Stimulated activated CD8-positive, alpha-beta memory T cell treated with anti-CD3 and anti-CD28 coated beads, Interleukin-7, amount 100 ng/mL, for 24 hours (primary cell): ENCODE results near the gene FBXO41.

Source experiments
- DNase-seq: peaks from one replicate; pipeline ENCODE4 v3.0.0-alpha.2; 2020; ENCODE audit warnings: low read depth

Gene FBXO41

GRCh38 chr2:73244580-73244979, 39.7 kb downstream of the FBXO41 start:
- no peak for DNase-seq

- no peak for DNase-seq
Measured at GRCh38 chr2:73243884-73244570, 40.3 kb downstream of the FBXO41 start.

DNA sequence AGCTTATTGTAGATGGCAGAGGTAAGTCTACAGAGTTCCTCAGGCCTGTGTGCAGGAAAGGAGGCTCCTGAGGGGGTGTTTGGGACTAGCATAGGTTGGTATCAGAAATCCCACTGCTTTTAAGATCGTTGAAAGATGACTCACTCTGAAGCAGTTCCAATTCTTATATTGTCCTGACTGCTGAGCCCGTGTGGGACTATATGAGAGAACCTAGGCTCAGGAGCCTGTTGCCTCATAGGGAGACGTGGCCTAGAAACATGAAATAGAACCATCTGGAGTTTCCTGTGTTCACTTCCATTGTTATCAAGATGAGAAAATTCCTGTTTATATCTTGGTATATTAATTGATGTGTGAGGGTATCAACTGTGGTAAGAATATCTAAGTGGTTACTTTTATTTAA, 44.5 kb downstream of the FBXO41 start:
- DNase-seq: no peak

GRCh38 chr2:73238976-73239375, 45.3 kb downstream of the FBXO41 start:
- DNase-seq: no peak

- DNase-seq: no peak
Measured at GRCh38 chr2:73238149-73238548, 46.1 kb downstream of the FBXO41 start.

GRCh38 chr2:73237168-73237567, 47.1 kb downstream of the FBXO41 start:
- no peak for DNase-seq

GRCh38 chr2:73235315-73236028, 48.8 kb downstream of the FBXO41 start:
- no peak for DNase-seq

- DNase-seq: peak; percentile 73
Measured at GRCh38 chr2:73233932-73234832, 50.1 kb downstream of the FBXO41 start, which contains the start of gene CCT7. Gene CCT7, plus strand, starts transcription at chr2:73234308. Its CDS starts 71 bp downstream, at chr2:73234379.

DNA sequence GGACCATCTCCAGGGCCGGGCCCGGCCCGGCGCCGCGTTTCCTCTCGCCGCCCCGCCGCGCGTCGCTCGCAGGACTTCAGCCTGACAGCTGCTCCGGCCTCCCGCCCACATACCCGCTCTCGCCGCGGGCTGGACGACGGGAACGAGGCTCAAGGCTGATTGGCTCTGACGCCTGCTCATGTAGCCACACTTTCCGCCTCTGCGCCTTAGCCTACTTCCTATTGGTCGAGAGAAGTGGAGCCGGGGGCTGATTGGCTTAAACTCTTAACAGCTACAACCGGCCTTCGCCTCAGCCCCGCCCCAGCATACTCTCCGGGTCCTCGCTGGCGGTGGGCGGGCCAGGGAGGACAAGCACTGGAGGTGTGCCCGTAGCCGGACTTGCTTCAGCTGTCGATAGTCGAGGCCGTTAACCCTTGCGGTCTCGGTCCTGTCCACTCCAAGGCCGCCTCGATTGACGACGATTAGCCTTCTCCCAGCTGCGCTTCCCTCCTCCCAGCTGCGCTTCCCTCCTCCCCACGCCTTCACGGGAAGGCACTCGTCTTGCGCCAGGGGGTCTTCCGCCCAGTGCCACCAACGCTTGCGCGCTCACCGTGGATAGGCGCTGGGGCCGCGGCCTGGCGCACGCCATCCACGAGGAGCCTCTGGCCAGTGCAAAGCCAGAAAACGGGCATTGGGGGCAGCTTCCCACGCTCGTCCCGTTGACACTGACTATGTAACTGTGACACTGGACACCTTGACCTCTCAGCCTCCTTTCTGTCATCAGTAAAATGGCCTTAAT, 50.9 kb downstream of the FBXO41 start, which contains the start of gene PRADC1:
PRADC1 (minus strand) TSS at position 86 of the 778 bp plus-strand sequence; CDS start at position 7, 79 bp downstream.
- DNase-seq: peak; percentile 82

GRCh38 chr2:73232403-73233153, 51.7 kb downstream of the FBXO41 start:
- DNase-seq: no peak

DNA sequence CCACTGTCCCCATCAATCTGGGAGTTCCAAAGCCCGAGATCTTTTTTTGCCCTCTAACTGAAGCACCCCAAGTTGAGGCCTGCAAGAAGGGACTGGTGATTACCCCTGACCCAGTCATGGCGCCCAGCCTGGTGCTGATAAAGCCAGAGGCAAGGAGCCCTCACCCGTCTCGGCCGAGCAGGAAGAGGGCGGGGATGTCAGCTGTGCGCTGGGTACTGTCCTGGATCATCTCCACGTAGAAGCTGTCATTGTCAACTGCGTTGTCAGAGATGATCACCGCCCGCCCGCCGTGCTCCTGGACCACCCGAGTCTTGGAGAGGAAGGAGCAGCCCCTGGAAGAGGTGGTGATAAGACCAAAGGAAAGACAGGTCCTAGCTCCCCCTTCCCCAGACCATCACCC, 55.6 kb downstream of the FBXO41 start:
- no peak for DNase-seq

GRCh38 chr2:73227086-73227485, 57.2 kb downstream of the FBXO41 start:
- no peak for DNase-seq

DNA sequence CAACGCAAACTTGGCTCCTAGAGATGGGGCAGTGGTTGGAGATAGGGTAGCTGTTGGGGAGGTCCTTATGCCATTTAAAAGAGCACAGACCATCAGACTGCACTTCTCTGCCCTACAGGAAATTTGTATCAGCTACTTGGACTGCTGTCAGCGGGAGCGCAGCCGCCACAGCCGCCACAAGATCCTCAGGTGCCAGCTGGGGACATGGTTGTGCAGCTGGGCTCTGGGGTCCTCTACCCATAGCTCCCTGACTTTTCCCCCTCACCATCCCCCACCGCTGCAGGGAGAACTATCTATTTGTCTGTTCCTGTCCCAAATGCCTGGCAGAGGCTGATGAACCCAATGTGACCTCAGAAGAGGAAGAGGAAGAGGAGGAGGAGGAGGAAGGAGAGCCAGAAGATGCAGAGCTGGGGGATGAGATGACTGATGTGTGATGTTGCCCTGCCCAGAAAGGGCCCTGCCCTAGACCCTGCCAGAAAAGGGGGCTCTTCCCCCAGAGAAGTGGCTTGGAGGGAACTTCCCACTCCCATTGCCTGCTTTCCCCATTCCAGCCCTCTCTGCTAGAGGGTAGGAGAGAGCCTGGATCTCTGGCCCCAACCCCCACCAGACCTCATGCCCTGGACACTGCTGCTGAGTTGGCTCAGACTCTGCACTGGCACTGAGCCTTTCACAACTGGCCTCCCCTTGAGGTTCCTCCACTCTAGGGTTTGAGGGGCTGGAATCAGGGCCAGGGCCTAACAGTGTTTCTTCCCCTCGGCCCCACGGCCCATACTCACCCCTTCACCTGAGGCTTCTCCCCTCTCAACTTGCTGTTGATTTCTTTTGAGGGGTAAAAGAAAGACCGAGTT, 58.5 kb downstream of the FBXO41 start:
- DNase-seq: no peak

DNA sequence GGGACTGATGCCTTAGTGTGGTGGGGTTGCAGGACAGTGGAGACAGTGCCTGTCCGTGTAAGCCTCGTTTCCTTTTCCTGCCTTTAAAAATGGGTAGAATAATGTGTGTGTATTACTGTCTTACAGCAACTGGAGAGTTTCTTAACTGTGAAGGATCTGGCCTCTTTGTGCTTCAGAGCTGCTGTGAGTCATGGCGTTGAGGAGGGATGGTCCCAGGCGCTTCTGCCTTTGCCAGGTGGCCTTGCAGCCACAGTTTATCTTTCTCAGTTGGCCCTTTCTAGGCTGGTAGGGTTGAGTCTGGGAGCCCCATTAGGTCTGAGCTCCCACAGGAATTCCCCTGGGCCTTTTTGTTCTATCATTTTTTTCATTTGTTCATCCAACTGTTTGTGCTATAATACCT, 60.5 kb downstream of the FBXO41 start:
- no peak for DNase-seq

- no peak for DNase-seq
Measured at GRCh38 chr2:73218298-73218697, 66.0 kb downstream of the FBXO41 start.

DNA sequence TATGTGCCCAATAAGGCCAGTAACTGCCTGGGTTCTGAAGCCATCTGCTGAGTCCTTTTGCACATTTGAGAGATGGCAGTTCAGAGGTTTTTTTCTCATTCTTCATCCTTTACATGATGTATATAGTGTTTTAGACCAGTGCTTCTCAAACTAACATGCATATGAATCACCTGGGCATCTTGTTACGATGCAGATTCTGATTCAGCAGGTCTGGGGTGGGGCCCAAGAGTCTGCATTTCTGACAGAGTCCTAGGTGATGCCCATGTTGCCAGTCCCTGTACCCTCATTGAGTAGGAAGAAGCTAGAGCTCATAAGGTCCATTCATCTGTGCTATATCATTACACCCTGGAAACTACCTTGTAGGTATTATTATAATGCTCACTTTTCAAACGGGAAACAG, 66.5 kb downstream of the FBXO41 start:
- DNase-seq: no peak

GRCh38 chr2:73217160-73217559, 67.1 kb downstream of the FBXO41 start:
- no peak for DNase-seq

DNA sequence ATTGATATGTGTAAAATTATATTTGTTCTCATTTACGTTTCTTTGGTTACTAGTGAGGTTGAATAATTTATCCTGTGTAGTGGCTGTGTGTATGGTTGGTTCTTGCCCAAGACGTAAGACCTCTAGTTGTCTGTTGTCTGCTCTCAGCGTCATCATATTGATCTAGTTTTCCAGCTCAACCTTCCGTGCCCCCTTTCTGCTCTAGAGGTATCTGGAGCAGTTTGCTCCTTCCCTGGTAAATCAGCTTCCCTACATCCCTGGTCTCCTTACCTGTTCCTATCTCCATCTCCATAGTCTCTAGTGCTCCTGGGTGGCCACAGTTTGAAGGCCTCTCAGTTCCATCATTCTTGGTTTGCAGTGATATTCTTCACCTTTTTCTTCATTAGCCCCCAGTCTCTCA, 69.0 kb downstream of the FBXO41 start:
- DNase-seq: no peak

DNA sequence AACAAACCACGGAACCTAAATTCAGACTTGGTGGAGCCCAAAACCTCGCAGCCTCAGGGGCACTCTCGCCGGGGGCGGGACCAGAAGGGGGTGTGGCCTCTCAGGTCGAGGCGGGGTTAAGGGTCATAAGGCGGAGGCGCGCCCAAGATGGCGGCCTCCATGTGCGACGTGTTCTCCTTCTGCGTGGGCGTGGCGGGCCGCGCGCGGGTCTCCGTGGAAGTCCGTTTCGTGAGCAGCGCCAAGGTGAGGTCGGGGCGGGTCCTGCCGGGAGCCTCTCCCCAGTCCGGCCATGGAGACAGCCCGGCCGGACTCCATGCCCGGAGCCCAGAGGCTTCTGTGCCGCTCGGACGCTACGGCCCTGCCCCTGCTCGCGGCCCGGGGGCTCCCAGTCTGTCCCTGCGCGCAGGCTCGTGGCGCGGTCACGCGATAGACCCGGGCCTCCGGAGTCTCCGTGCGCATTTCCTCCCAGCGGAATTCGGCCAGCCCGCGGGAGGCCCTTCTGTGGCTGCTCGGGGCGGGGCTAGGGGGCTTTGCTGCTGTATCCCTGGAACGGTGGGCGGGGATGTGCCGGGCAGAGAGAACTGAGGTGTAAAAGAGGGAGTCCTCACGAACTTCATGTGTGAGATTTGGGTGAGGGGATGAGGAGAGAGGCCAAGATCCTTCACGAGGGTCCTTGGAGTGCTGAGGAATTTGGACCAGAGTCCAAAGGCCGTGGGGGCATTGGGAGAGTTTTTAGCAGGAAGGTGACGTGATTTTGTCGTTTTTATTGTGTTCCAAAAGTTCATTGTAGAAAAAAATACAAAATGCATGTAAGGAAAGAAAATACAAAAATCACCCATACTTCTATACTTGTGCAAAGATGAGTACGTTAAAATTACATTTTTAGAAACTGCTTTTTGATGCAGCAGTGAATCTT, 69.9 kb downstream of the FBXO41 start, which contains the start of gene SMYD5:
SMYD5 (plus strand) TSS at position 126 of the 916 bp plus-strand sequence; CDS start at position 148, 22 bp downstream.
- DNase-seq: peak; percentile 85
